Keratinocyte (primary cell): ENCODE data around the gene SRGAP3.

ENCODE experiments used
- CTCF ChIP-seq, 3 experiments: IDR thresholded peaks in 1 of 3; conservative IDR thresholded peaks in 1 of 3; optimal IDR thresholded peaks in 1 of 3; 2 replicates in 2 of 3; 3 replicates in 1 of 3; pipeline versions ENCODE3 to v1.5.1; 2011; ENCODE audit warnings: low read length in 3 of 3, mild to moderate bottlenecking in 3 of 3, moderate library complexity in 2 of 3, control low read depth in 1 of 3, inconsistent platforms in 1 of 3; ENCODE audit not compliant: insufficient read depth in 2 of 3; ENCODE audit errors: extremely low read depth in 1 of 3
- EZH2 ChIP-seq: IDR thresholded peaks from one replicate; pipeline ENCODE4 v1.6.1; 2012; ENCODE audit warnings: inconsistent platforms, mild to moderate bottlenecking, low read length, moderate library complexity

DNA sequence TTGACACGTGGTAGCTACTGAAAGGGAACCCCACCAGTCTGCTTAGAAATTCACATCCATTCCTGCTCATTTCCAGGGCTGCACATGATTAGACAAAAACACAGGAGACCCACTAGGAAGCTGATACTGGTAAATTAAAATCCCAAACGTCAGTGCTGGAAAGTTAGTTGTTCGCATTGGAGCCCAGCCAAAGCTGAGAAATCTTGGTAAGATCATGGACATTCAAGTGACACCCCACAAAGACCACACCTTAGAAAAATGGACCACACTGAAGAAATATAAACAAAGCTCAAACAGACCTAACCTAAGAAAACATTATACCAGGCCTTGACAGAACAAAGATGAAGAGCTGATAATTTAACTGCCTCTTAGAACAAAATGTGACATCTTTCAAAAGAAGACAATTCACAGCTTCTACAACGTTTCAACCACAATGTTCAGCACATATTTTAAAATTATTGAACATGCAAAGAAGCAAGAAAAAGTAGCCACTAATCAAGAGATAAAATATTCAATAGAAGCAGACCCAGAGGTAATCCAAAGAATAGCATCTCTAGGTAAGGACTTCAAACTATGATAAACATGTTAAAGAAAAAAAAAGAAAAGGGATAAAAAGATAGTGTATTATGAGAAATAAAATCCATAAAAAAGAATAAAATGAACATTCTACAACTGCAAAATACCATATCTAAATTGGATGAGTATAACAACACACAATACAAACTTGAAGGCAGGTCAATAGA is 306.5 kb downstream of the SRGAP3 start:
- TF ChIP-seq EZH2: no peak
- no peak for TF ChIP-seq CTCF (optimal IDR thresholded peaks at IDR 0.05 in 1 of 3, IDR thresholded peaks at IDR 0.05 in 1 of 3, conservative IDR thresholded peaks at IDR 0.05 in 1 of 3; ENCODE audit: extremely low read depth in 1 of 3, insufficient read depth in 2 of 3, low read length in 3 of 3)
